Measurements from ENCODE around the gene MYO7A. TPM values are rescaled to one million over a fixed set of nuclear protein-coding genes. Genes with fewer than 3 reads are reported as not detected.

The MYO7A gene
- total RNA-seq, 2 donors from 2014 or later, result 10.4 to 12.9 TPM

- WGBS, 2 donors, result 86 to 92% methylated on average over 8 of the region's 8 CpGs
- Histone ChIP-seq H3K27me3 (no peaks in the 10 kb centered on the region), H3K4me1 (peaks cover 17% of the 10 kb centered on the region), H3K9me3 (no peaks in the 10 kb centered on the region), H3K36me3 (replicated peaks in 1 of 2; ENCODE audit: insufficient read depth in 1 of 2, low read depth in 2 of 2) (no peaks in the 10 kb centered on the region), H3K4me3 (no peak overlapping the region), H3K27ac (no peak overlapping the region)
- DNase-seq (no peak), ATAC-seq (no peak)
- intact Hi-C loops (cut with DNase I), result no loop called here
- TF ChIP-seq POLR2A (IDR thresholded peaks at IDR 0.05) (no peak), CTCF (IDR thresholded peaks at IDR 0.05) (no peak)
Measured at GRCh38 chr11:77143405-77144020, 15.5 kb downstream of the MYO7A start.

GRCh38 chr11:77144196-77144856, 16.3 kb downstream of the MYO7A start:
- H3K4me1 ChIP-seq, result peaks cover 17% of the 10 kb centered on the region
- H3K4me3 ChIP-seq, result no peak overlapping the region
- H3K27ac ChIP-seq, result no peak overlapping the region
- H3K36me3 ChIP-seq (replicated peaks in 1 of 2; ENCODE audit: insufficient read depth in 1 of 2, low read depth in 2 of 2), result no peaks in the 10 kb centered on the region
- ATAC-seq, result no peak
- TF ChIP-seq POLR2A (IDR thresholded peaks at IDR 0.05), result no peak
- TF ChIP-seq CTCF (IDR thresholded peaks at IDR 0.05), result no peak
- no peaks in the 10 kb centered on the region for H3K9me3 ChIP-seq
- 92 to 100% methylated on average over 4 to 9 of the region's 9 CpGs for WGBS, 2 donors
- intact Hi-C loops (cut with DNase I), result no loop called here
- H3K27me3 ChIP-seq, result no peaks in the 10 kb centered on the region
- no peak for DNase-seq

DNA sequence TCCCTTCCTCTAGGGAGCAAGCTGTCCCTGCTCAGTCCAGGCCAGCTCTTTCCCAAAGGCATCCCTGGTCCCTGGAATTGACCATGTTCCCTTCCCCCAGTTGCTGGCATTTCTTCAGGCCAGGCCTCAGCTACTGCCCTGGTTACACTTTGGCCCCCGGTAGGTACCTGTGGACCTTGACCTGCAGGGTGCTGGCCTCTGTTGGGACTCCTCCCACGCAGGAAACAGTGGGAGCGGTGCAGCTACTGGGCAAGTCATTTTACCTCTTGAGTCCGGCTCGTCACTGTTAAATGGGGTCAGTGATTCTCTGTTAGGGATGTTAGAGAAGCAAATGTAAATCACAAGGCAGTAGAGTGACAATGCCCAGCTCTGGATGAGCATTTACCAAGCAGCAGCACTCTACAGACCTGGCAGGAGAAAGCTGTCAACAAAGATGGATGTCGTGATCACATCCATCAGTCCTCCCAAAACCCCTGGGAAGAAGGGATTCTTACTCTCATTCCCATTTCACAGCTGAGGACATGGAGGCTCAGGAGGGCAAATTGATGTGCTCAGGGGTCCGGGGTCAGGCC, 16.9 kb downstream of the MYO7A start:
- H3K36me3 ChIP-seq (replicated peaks in 1 of 2; ENCODE audit: insufficient read depth in 1 of 2, low read depth in 2 of 2), result no peaks in the 10 kb centered on the region
- H3K27me3 ChIP-seq, result no peaks in the 10 kb centered on the region
- no peak for ATAC-seq
- TF ChIP-seq CTCF (IDR thresholded peaks at IDR 0.05) (no peak), POLR2A (IDR thresholded peaks at IDR 0.05) (no peak)
- 74 to 89% methylated on average over 5 to 7 of the region's 7 CpGs for WGBS, 2 donors
- no peak overlapping the region for H3K4me3 ChIP-seq
- no peak for DNase-seq
- intact Hi-C loops (cut with DNase I), result no loop called here
- peaks cover 13% of the 10 kb centered on the region for H3K4me1 ChIP-seq
- no peaks in the 10 kb centered on the region for H3K9me3 ChIP-seq
- no peak overlapping the region for H3K27ac ChIP-seq

DNA sequence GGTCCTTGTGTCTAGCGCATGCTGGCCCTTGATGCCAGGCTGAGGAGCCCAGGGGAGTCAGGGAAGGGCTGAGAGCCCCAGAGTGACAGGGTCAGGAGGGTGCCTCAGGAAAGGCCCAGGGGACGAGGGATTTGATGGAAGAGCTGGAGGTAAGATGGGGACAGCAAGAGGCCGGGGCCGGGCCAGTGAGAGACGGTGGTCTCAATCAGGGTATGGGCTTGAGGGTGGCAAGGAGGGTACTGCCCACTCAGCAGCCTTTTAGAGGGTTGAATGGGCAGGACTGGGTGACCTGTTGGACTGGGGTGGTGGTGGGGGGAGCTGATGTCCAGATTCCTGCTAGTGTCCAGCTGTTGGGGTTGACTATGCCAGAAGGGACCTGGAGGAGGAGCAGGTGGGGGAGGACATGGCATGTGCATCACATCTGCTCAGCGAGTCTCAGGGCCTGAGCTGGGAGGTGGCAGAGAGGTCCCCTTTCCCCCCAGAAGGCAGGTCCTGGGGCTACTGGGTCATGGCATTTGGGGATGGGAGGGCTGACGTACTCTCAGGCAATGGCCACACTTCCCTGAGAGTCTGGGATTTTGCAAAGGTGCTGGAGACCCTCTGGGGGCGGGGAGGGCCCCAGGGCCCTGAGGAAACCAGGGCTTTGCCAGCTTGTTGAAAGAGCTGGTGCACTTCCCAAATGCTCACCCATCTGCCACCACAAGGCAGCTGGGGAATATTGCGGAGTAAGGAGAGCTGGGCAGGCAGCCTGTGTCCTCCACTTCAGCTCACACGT, 18.4 kb downstream of the MYO7A start:
- no peak for TF ChIP-seq POLR2A (IDR thresholded peaks at IDR 0.05)
- TF ChIP-seq CTCF (IDR thresholded peaks at IDR 0.05), result no peak
- no peak overlapping the region for H3K27ac ChIP-seq
- WGBS, 2 donors, result 85 to 89% methylated on average over 9 to 10 of the region's 10 CpGs
- no peaks in the 10 kb centered on the region for H3K27me3 ChIP-seq
- H3K36me3 ChIP-seq (replicated peaks in 1 of 2; ENCODE audit: insufficient read depth in 1 of 2, low read depth in 2 of 2), result no peaks in the 10 kb centered on the region
- intact Hi-C loops (cut with DNase I), result no loop called here
- H3K4me3 ChIP-seq, result no peak overlapping the region
- ATAC-seq (no peak), DNase-seq (no peak)
- H3K4me1 ChIP-seq, result no peaks in the 10 kb centered on the region
- no peaks in the 10 kb centered on the region for H3K9me3 ChIP-seq

Measured in body of pancreas (tissue), 4 donors.